ENCODE measurements around the gene P2RX1.

P2RX1 gene

GRCh38 chr17:3848229-3848835, 67.9 kb downstream of the P2RX1 start:
- DNase-seq: no peak

DNA sequence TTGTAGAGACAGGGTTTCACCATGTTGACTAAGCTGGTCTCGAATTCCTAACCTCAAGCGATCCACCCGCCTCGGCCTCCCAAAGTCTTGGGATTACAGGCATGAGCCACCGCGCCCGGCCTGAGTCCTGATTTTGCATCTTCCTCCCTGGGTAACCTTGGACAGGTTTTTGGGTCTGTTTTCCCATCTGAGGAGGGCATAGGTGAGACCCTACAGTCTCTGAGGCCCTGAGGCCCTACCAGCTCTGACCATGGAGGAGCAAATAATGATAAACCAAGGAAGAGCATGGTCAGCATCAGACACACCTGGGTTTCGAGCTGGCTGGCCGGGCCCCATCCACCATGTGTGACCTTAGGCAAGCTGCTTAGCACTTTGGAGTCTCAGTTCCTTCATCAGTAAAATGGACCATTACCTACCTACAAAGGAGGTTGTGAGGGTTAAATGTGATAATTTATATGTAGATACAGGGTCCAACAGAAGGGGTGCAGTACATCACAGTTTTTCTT, 69.0 kb downstream of the P2RX1 start:
- no peak for DNase-seq

Measured in CD4-positive, alpha-beta T cell treated with Interleukin-6 for 4 hours (primary cell).